ENCODE results near the gene GPR62. TPM values are rescaled to one million over a fixed set of nuclear protein-coding genes. Genes with fewer than 3 reads are reported as not detected.
A peak's percentile ranks its signal among the peaks of the same experiment; 100 is the strongest.

Gene GPR62
- total RNA-seq, 6 experiments from 2014 or later, result 0.18 to 0.37 TPM; not detected in 4

DNA sequence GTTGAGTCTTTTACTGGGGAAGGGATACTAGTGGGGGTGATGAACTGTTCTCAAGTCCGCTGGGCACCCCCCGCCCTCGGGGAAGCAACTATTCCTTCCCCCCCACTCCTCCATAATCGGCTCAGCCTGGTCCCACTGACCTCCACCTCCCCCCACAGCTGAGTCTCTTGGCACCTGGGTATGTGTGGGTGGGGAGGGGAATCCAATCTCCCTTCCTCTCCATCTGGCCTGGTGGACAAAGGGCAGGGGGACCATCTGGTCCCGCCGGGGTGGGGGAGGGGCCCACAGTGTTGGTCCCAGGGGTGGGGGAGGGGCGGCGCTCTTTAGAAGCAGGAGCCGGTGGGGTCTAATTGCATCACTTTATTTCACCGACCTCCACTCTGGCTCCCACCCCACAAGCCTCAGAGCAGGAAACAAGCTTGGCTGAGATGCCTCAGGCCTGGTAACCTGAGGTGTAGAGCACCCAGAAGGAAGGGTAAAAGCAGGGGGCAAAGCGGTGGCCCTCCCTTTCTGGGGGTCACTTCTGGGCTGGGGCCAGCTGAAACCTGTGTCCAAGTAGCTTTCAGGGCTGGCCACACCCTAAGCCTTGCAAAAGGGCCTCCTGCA, 13.1 kb downstream of the GPR62 start:
- ATAC-seq (peak in 3 of 4 donors; percentile 1 to 42 (median 33)), DNase-seq (no peak)
- Histone ChIP-seq H3K27ac (peak overlapping the region; percentile 47 to 80 (median 55)), H3K4me3 (peak overlapping the region; percentile 54 to 62 (median 57)), H3K27me3 (no peaks in the 10 kb centered on the region), H3K9me3 (no peaks in the 10 kb centered on the region), H3K36me3 (no peaks in the 10 kb centered on the region), H3K4me1 (peaks cover 0 to 37% (median 12%) of the 10 kb centered on the region in 4 donors)
- TF ChIP-seq, protein P1, sequence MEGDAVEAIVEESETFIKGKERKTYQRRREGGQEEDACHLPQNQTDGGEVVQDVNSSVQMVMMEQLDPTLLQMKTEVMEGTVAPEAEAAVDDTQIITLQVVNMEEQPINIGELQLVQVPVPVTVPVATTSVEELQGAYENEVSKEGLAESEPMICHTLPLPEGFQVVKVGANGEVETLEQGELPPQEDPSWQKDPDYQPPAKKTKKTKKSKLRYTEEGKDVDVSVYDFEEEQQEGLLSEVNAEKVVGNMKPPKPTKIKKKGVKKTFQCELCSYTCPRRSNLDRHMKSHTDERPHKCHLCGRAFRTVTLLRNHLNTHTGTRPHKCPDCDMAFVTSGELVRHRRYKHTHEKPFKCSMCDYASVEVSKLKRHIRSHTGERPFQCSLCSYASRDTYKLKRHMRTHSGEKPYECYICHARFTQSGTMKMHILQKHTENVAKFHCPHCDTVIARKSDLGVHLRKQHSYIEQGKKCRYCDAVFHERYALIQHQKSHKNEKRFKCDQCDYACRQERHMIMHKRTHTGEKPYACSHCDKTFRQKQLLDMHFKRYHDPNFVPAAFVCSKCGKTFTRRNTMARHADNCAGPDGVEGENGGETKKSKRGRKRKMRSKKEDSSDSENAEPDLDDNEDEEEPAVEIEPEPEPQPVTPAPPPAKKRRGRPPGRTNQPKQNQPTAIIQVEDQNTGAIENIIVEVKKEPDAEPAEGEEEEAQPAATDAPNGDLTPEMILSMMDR (IDR thresholded peaks at IDR 0.05), result no peak
- TF ChIP-seq POLR2A (IDR thresholded peaks at IDR 0.05), result no peak
- intact Hi-C loops (cut with DNase I), result no loop called here
- WGBS (ENCODE audit: insufficient coverage, low coverage, low lambda C conversion rate, missing lambda C conversion rate), result 9% methylated on average over 7 of the region's 11 CpGs

DNA sequence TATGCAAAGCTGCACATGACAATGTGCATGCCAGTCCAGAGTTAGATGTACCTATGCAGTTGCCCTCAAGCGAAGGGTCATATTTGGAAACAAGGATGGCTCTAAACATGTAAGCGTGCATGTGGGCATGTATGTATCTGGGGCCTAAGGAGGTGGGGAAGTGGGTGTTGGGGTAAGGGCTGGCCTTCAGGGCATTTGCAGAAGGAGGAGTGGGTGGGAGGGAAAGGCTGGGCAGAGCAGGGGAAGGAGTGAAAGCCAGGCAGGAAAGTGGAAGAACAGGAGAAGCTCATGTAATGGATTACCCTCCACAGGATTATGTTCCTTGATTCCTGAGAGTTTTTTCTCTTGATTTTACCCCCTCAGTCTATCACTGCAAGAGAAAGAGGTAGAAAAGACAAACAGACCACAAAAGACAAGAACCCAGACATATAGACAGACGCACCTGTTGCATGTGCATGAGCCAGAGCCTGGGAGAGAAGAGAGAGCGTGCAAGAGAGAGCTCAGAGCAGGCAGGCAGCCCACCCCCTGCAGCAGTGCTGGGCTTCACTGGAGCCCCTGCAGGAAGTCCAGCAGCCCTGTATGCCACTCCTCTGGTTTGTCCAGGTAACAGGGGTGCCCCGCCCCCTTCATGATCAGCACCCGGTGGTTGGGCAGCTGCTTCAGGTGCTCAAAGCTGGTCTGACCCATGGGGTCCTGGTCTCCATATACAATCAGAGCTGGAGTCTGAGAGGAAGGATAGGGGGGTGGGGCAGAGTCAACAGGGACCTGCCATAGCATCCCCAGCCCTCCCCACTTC, 13.9 kb downstream of the GPR62 start:
- Histone ChIP-seq H3K4me1 (peaks cover 0 to 37% (median 12%) of the 10 kb centered on the region in 4 donors), H3K27ac (no peak overlapping the region), H3K36me3 (no peaks in the 10 kb centered on the region), H3K27me3 (no peaks in the 10 kb centered on the region), H3K4me3 (no peak overlapping the region), H3K9me3 (no peaks in the 10 kb centered on the region)
- 84% methylated on average over 4 of the region's 6 CpGs for WGBS (ENCODE audit: insufficient coverage, low coverage, low lambda C conversion rate, missing lambda C conversion rate)
- DNase-seq, result no peak
- intact Hi-C loops (cut with DNase I), result no loop called here
- TF ChIP-seq POLR2A (IDR thresholded peaks at IDR 0.05), result no peak
- TF ChIP-seq, protein P1 (IDR thresholded peaks at IDR 0.05), result no peak
- ATAC-seq, result no peak

DNA sequence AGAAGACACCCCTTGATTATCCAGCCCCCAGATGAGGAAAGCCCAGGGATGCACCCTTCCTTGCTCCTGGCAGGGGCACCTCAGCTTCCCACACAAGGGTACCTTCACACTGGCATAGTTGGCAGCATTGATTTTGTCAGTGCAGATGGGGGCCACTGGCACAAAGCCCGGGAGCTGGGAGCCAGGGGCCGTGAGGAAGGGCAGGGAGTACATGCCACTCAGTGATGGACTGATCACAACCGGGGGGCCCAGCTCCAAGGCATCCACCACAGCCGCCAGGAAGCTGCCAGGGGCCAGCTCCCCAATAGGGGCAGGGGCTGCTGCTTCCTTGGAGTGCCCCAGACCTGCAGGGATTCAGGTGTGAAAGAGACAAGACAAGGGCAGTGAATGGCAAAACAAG, 14.7 kb downstream of the GPR62 start:
- no peaks in the 10 kb centered on the region for H3K9me3 ChIP-seq
- TF ChIP-seq, protein P1 (IDR thresholded peaks at IDR 0.05), result no peak
- TF ChIP-seq POLR2A (IDR thresholded peaks at IDR 0.05), result no peak
- intact Hi-C loops (cut with DNase I), result no loop called here
- no peak for DNase-seq
- H3K4me1 ChIP-seq, result peaks cover 0 to 37% (median 16%) of the 10 kb centered on the region in 4 donors
- no peaks in the 10 kb centered on the region for H3K36me3 ChIP-seq
- WGBS (ENCODE audit: insufficient coverage, low coverage, low lambda C conversion rate, missing lambda C conversion rate), result no CpG with 5 or more reads among the region's 4 CpGs
- H3K27ac ChIP-seq, result no peak overlapping the region
- no peak overlapping the region for H3K4me3 ChIP-seq
- ATAC-seq, result no peak
- H3K27me3 ChIP-seq, result no peaks in the 10 kb centered on the region

- H3K27ac ChIP-seq, result no peak overlapping the region
- TF ChIP-seq, protein P1 (IDR thresholded peaks at IDR 0.05), result no peak
- no peak for TF ChIP-seq POLR2A (IDR thresholded peaks at IDR 0.05)
- WGBS (ENCODE audit: insufficient coverage, low coverage, low lambda C conversion rate, missing lambda C conversion rate), result 26% methylated on average over 3 of the region's 6 CpGs
Observed at GRCh38 chr3:51970606-51971300, 15.6 kb downstream of the GPR62 start.

More at GRCh38 chr3:51970606-51971300, 15.6 kb downstream of the GPR62 start:
- DNase-seq (peak; percentile 70 to 91 (median 82)), ATAC-seq (peak in 2 of 4 donors; percentile 10 to 18)
- no peaks in the 10 kb centered on the region for H3K27me3 ChIP-seq
- intact Hi-C loops (cut with DNase I), result no loop called here
- H3K4me3 ChIP-seq, result no peak overlapping the region
- H3K36me3 ChIP-seq, result no peaks in the 10 kb centered on the region
- peaks cover 0 to 40% (median 16%) of the 10 kb centered on the region in 4 donors for H3K4me1 ChIP-seq
- no peaks in the 10 kb centered on the region for H3K9me3 ChIP-seq
